NCI-H524 treated with DMSO at 0.1 percent for 48 hours (cell line): ENCODE measurements around the gene NMRK2.
"Not testable (repeated sequence)": the region's sequence is repeated elsewhere in the genome, so short reads cannot be mapped to it uniquely, and the experiment has no call there.

ENCODE experiments used
- DNase-seq: peaks from one replicate; lab custom pipeline; 2025; lab: John Stamatoyannopoulos, UW

Gene NMRK2

GRCh38 chr19:3936506-3937442 is 3.9 kb downstream of the NMRK2 start:
- DNase-seq = no peak

GRCh38 chr19:3938300-3938950 is 5.6 kb downstream of the NMRK2 start:
- not testable (repeated sequence) for DNase-seq

- DNase-seq = no peak
These were observed 10.0 kb downstream of the NMRK2 start for GRCh38 chr19:3942790-3943409.

GRCh38 chr19:3944018-3944721 is 11.3 kb downstream of the NMRK2 start:
- no peak for DNase-seq

- no peak for DNase-seq
These were observed 13.0 kb downstream of the NMRK2 start for GRCh38 chr19:3945838-3946237.

- not testable (repeated sequence) for DNase-seq
These were observed 14.6 kb downstream of the NMRK2 start for GRCh38 chr19:3947316-3947933.

- no peak for DNase-seq
These were observed 16.4 kb downstream of the NMRK2 start for GRCh38 chr19:3949294-3949693.

- DNase-seq = peak; percentile 27
These were observed 17.4 kb downstream of the NMRK2 start for GRCh38 chr19:3949997-3950859.

GRCh38 chr19:3950871-3951861 is 18.3 kb downstream of the NMRK2 start:
- no peak for DNase-seq

GRCh38 chr19:3952755-3953276 is 19.9 kb downstream of the NMRK2 start:
- not testable (repeated sequence) for DNase-seq

GRCh38 chr19:3954107-3954506 is 21.2 kb downstream of the NMRK2 start:
- DNase-seq = no peak

- not testable (repeated sequence) for DNase-seq
These were observed 22.4 kb downstream of the NMRK2 start for GRCh38 chr19:3955276-3955675.

- no peak for DNase-seq
These were observed 22.8 kb downstream of the NMRK2 start for GRCh38 chr19:3955688-3956087.

GRCh38 chr19:3958836-3959765 is 26.2 kb downstream of the NMRK2 start:
- DNase-seq = no peak

GRCh38 chr19:3959766-3960131 is 26.9 kb downstream of the NMRK2 start:
- no peak for DNase-seq

- no peak for DNase-seq
These were observed 28.1 kb downstream of the NMRK2 start for GRCh38 chr19:3961007-3961406.

GRCh38 chr19:3963458-3964255 is 30.8 kb downstream of the NMRK2 start:
- DNase-seq = no peak
